Gastroesophageal sphincter (tissue), 3 donors: Measurements from ENCODE around the gene MRTFB.

Experiments
- EP300 ChIP-seq: sonication (generic); formaldehyde crosslinking; IDR thresholded peaks from one replicate; pipeline ENCODE4 v1.6.1; 2017; ENCODE audit warnings: antibody characterized with exemption, mild to moderate bottlenecking
- POLR2A ChIP-seq, 2 donors: fragments of 450-650 bp; IDR thresholded peaks; one replicate each; pipeline ENCODE4 v1.6.1; 2017; ENCODE audit warnings: antibody characterized with exemption in 2 of 2, mild to moderate bottlenecking in 2 of 2, moderate library complexity in 1 of 2
- POLR2AphosphoS5 ChIP-seq: sonication (generic); formaldehyde crosslinking; IDR thresholded peaks from one replicate; pipeline ENCODE4 v1.6.1; 2017; ENCODE audit warnings: antibody characterized with exemption
- TF ChIP-seq, protein P1 (sequence below), 4 experiments: fragments of 200-600 bp in 2 of 4; fragments of 450-650 bp in 2 of 4; sonication (generic) in 1 of 4; IDR thresholded peaks; one replicate each; pipeline ENCODE4 v1.5.1; 2017 to 2019; ENCODE audit warnings: antibody characterized with exemption in 4 of 4, mild to moderate bottlenecking in 2 of 4, moderate library complexity in 2 of 4

DNA sequence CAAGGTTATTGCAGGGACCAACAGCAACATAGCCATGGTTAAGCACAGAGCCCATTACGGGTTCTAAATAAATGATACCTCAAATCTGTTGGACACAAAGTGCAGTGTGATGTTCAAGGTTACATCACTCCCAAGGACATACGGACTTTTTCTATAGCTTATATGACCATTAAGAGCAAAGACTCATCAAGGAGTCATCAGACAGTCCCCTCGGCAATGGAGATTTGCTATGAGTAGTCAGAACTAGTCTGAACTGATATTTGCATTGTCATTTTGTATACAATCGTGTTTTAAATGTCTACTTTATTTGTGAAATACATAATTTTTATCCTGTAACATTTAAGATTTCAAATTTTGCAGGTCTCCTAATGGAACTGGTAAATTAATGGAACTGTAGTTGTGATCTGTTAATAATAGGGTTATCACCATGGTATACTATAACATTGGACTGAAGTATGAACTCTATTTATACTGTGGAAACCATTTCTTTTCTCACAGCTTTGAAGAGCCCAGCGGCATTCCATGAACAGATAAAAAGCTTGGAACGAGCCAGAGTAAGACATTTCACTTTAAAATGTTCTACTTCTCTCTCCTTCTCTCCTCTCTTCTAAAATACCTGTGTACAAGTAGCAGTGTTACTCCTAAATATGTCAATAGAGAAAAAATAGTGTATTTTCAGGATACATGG, 140.9 kb downstream of the MRTFB start:
- TF ChIP-seq POLR2A (IDR thresholded peaks at IDR 0.05) (no peak), EP300 (no peak), POLR2AphosphoS5 (no peak)
- TF ChIP-seq, protein P1, sequence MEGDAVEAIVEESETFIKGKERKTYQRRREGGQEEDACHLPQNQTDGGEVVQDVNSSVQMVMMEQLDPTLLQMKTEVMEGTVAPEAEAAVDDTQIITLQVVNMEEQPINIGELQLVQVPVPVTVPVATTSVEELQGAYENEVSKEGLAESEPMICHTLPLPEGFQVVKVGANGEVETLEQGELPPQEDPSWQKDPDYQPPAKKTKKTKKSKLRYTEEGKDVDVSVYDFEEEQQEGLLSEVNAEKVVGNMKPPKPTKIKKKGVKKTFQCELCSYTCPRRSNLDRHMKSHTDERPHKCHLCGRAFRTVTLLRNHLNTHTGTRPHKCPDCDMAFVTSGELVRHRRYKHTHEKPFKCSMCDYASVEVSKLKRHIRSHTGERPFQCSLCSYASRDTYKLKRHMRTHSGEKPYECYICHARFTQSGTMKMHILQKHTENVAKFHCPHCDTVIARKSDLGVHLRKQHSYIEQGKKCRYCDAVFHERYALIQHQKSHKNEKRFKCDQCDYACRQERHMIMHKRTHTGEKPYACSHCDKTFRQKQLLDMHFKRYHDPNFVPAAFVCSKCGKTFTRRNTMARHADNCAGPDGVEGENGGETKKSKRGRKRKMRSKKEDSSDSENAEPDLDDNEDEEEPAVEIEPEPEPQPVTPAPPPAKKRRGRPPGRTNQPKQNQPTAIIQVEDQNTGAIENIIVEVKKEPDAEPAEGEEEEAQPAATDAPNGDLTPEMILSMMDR (IDR thresholded peaks at IDR 0.05), result no peak
